SU-DHL-6 (cell line): ENCODE measurements around the gene PLLP.

Source experiments
- CTCF ChIP-seq: fragments of 200-600 bp; sonication (generic); IDR thresholded peaks from one replicate; pipeline ENCODE4 v1.5.1; 2017; ENCODE audit warnings: antibody characterized with exemption, mild to moderate bottlenecking, low read length, moderate library complexity; ENCODE audit not compliant: insufficient read depth, poor library complexity, severe bottlenecking
- EZH2phosphoT487 ChIP-seq: fragments of 200-600 bp; sonication (generic), shearing (Covaris generic); conservative IDR thresholded peaks from 2 replicates; pipeline ENCODE4 v1.6.1; 2018; ENCODE audit warnings: mild to moderate bottlenecking, antibody characterized with exemption, low read length, moderate library complexity, mixed read lengths

- TF ChIP-seq CTCF = no peak
- TF ChIP-seq EZH2phosphoT487 = no peak
These were observed 55.4 kb downstream of the PLLP start for GRCh38 chr16:57229079-57229478.
